A673 (cell line): ENCODE measurements around the gene KERA.

Experiments
- CTCF ChIP-seq: fragments of 300-800, 200-600 bp; sonication (generic); conservative IDR thresholded peaks from 2 replicates; pipeline ENCODE4 v1.5.1; 2017; ENCODE audit warnings: low read depth, mild to moderate bottlenecking, antibody characterized with exemption, low read length, moderate library complexity, mixed read lengths
- EZH2 ChIP-seq: fragments of 200-600 bp; sonication (generic); IDR thresholded peaks from 2 replicates; pipeline ENCODE4 v1.6.1; 2017; ENCODE audit warnings: borderline replicate concordance, low read depth, mild to moderate bottlenecking, mixed read lengths, antibody characterized with exemption, low read length; ENCODE audit not compliant: poor library complexity, severe bottlenecking

GRCh38 chr12:91019455-91019854 lies 38.4 kb downstream of the KERA start:
- no peak for TF ChIP-seq CTCF
- no peak for TF ChIP-seq EZH2
